Upper lobe of right lung (tissue), 1 donor: Measurements from ENCODE around the gene KIFBP. TPM values are rescaled to one million over a fixed set of nuclear protein-coding genes. Genes with fewer than 3 reads are reported as not detected.
A peak's percentile ranks its signal among the peaks of the same experiment; 100 is the strongest.

ENCODE experiments used
- ATAC-seq: fragments of 200-7000 bp; cut with Tn5 transposase; one replicate; pipeline ENCODE4 v1.9.1; 2020; ENCODE audit warnings: mild to moderate bottlenecking, moderate library complexity
- DNase-seq: peaks from one replicate; pipeline ENCODE4 v3.0.0-alpha.2; 2020
- H3K27ac ChIP-seq: fragments of 200-600 bp; one replicate; pipeline ENCODE4 v1.8.0; 2022
- H3K27me3 ChIP-seq: fragments of 200-600 bp; one replicate; pipeline ENCODE4 v1.8.0; 2022; ENCODE audit warnings: mild to moderate bottlenecking
- H3K36me3 ChIP-seq: fragments of 200-600 bp; one replicate; pipeline ENCODE4 v1.8.0; 2022
- H3K4me1 ChIP-seq: fragments of 200-600 bp; one replicate; pipeline ENCODE4 v1.8.0; 2022
- H3K4me3 ChIP-seq: fragments of 200-600 bp; one replicate; pipeline ENCODE4 v1.8.0; 2022; ENCODE audit warnings: mild to moderate bottlenecking
- H3K9me3 ChIP-seq: fragments of 200-600 bp; one replicate; pipeline ENCODE4 v1.8.0; 2022
- CTCF ChIP-seq: fragments of 200-600 bp; IDR thresholded peaks from one replicate; pipeline ENCODE4 v1.8.0; 2022; ENCODE audit warnings: antibody characterized with exemption
- intact Hi-C: fragments of 100-400 bp; cut with DNase I; formaldehyde crosslinking; loops from one replicate; pipeline ENCODE4 v1.11.0; 2022
- total RNA-seq: library from RNA; stranded (reverse); fragmentation: NEBNext Ultra II Directional; extraction: Animal tissue kit (Norgen Biotek cat#: 25700); gene quantifications from one replicate; pipeline ENCODE4 v1.2.1, GENCODE V29; 2021
- donor health status: DM: no; HTN: yes; CAD: no; lungs with severe emphysema.

The KIFBP gene
- total RNA-seq, 1 donor from 2014 or later = 21.4 TPM

- DNase-seq = peak; percentile 78
Observed at GRCh38 chr10:69048103-69048502, 59.5 kb downstream of the KIFBP start.

GRCh38 chr10:69049566-69049961, 61.0 kb downstream of the KIFBP start:
- DNase-seq (no peak), ATAC-seq (peak; percentile 50)
- no peaks in the 10 kb centered on the region for H3K9me3 ChIP-seq
- peaks cover 39% of the 10 kb centered on the region for H3K4me1 ChIP-seq
- no peak overlapping the region for H3K4me3 ChIP-seq
- intact Hi-C loops = no loop called here
- no peaks in the 10 kb centered on the region for H3K27me3 ChIP-seq
- no peaks in the 10 kb centered on the region for H3K36me3 ChIP-seq
- no peak for TF ChIP-seq CTCF
- H3K27ac ChIP-seq = peak overlapping the region; percentile 66

More at GRCh38 chr10:69048103-69048502, 59.5 kb downstream of the KIFBP start:
- H3K27me3 ChIP-seq = no peaks in the 10 kb centered on the region
- peak overlapping the region; percentile 70 for H3K27ac ChIP-seq
- intact Hi-C loops = no loop called here
- TF ChIP-seq CTCF = no peak
- no peaks in the 10 kb centered on the region for H3K9me3 ChIP-seq
- ATAC-seq = peak; percentile 84
- no peak overlapping the region for H3K4me3 ChIP-seq
- no peaks in the 10 kb centered on the region for H3K36me3 ChIP-seq
- peaks cover 49% of the 10 kb centered on the region for H3K4me1 ChIP-seq

GRCh38 chr10:69051303-69051702, 62.7 kb downstream of the KIFBP start:
- DNase-seq = peak; percentile 71
- H3K9me3 ChIP-seq = no peaks in the 10 kb centered on the region
- intact Hi-C loops = no loop called here
- no peak overlapping the region for H3K27ac ChIP-seq
- no peak overlapping the region for H3K4me3 ChIP-seq
- no peak for TF ChIP-seq CTCF
- H3K36me3 ChIP-seq = no peaks in the 10 kb centered on the region
- peak; percentile 49 for ATAC-seq
- no peaks in the 10 kb centered on the region for H3K27me3 ChIP-seq
- H3K4me1 ChIP-seq = peaks cover 33% of the 10 kb centered on the region

GRCh38 chr10:69051710-69052487, 63.3 kb downstream of the KIFBP start:
- no peaks in the 10 kb centered on the region for H3K27me3 ChIP-seq
- intact Hi-C loops = no loop called here
- H3K4me3 ChIP-seq = no peak overlapping the region
- no peaks in the 10 kb centered on the region for H3K36me3 ChIP-seq
- no peaks in the 10 kb centered on the region for H3K9me3 ChIP-seq
- DNase-seq = no peak
- peaks cover 34% of the 10 kb centered on the region for H3K4me1 ChIP-seq
- peak; percentile 51 for ATAC-seq
- TF ChIP-seq CTCF = no peak
- peak overlapping the region; percentile 6 for H3K27ac ChIP-seq

GRCh38 chr10:69052736-69053135, 64.1 kb downstream of the KIFBP start:
- DNase-seq (no peak), ATAC-seq (no peak)
- intact Hi-C loops = no loop called here
- peaks cover 34% of the 10 kb centered on the region for H3K4me1 ChIP-seq
- H3K9me3 ChIP-seq = no peaks in the 10 kb centered on the region
- no peaks in the 10 kb centered on the region for H3K27me3 ChIP-seq
- no peak for TF ChIP-seq CTCF
- no peaks in the 10 kb centered on the region for H3K36me3 ChIP-seq
- H3K27ac ChIP-seq = no peak overlapping the region
- H3K4me3 ChIP-seq = no peak overlapping the region
